ENCODE data around the gene DNAJB6. TPM values are rescaled to one million over a fixed set of nuclear protein-coding genes. Genes with fewer than 3 reads are reported as not detected.

DNAJB6 gene
- polyA plus RNA-seq, 3 donors: 66.6 to 117 (median 116) TPM

GRCh38 chr7:157372300-157373232 is 35.8 kb downstream of the DNAJB6 start:
- DNase-seq: no peak
- Histone ChIP-seq H4K20me1 (ENCODE audit: insufficient read depth, low read length) (peaks cover 99% of the 10 kb centered on the region), H3K9me3 (replicated peaks in 1 of 2; ENCODE audit: control insufficient read depth in 1 of 2, insufficient read depth in 1 of 2, low read length in 2 of 2) (no peaks in the 10 kb centered on the region), H3K9ac (ENCODE audit: insufficient read depth, low read length, poor library complexity, severe bottlenecking) (no peak overlapping the region), H3K27ac (ENCODE audit: low read depth in 1 of 2, low read length in 2 of 2) (peak overlapping the region in 1 of 2 donors; percentile 13), H3K27me3 (ENCODE audit: control insufficient read depth in 2 of 2, insufficient read depth in 2 of 2, low read length in 2 of 2) (no peaks in the 10 kb centered on the region), H2AFZ (ENCODE audit: insufficient read depth, low read depth, low read length, poor library complexity, severe bottlenecking) (no peak overlapping the region), H3K4me1 (ENCODE audit: control insufficient read depth in 1 of 2, insufficient read depth in 2 of 2, low read length in 2 of 2) (no peaks in the 10 kb centered on the region), H3K4me3 (replicated peaks in 1 of 3; ENCODE audit: low read depth in 2 of 3, low read length in 3 of 3) (no peak overlapping the region), H3K36me3 (replicated peaks in 1 of 2; ENCODE audit: control insufficient read depth in 1 of 2, insufficient read depth in 2 of 2, low read length in 2 of 2) (peaks cover 76 to 100% of the 10 kb centered on the region in 2 donors), H3K79me2 (ENCODE audit: insufficient read depth, low read length) (peaks cover 86% of the 10 kb centered on the region), H3K4me2 (replicated peaks; ENCODE audit: extremely low read depth, low read length, poor library complexity, severe bottlenecking) (no peak overlapping the region)
- H3K4me3 Mint-ChIP-seq: no peak overlapping the region
- intact Hi-C loops (cut with micrococcal nuclease): no loop called here
- peaks cover 77 to 92% of the 10 kb centered on the region in 2 donors for H3K36me3 Mint-ChIP-seq
- no peak for TF ChIP-seq CTCF (IDR thresholded peaks at IDR 0.05)
- 89% methylated on average over 15 of the region's 24 CpGs for WGBS (ENCODE audit: insufficient coverage)
- peaks cover 0 to 1% (median 0%) of the 10 kb centered on the region in 7 donors for H3K9me3 Mint-ChIP-seq
- H3K27ac Mint-ChIP-seq: peak overlapping the region in 3 of 7 donors; percentile 14 to 81 (median 30)
- H3K4me1 Mint-ChIP-seq: no peaks in the 10 kb centered on the region
- H3K27me3 Mint-ChIP-seq (ENCODE audit: low read depth in 3 of 3): no peaks in the 10 kb centered on the region

GRCh38 chr7:157373493-157373892 is 36.7 kb downstream of the DNAJB6 start:
- Histone ChIP-seq H3K79me2 (ENCODE audit: insufficient read depth, low read length) (peaks cover 96% of the 10 kb centered on the region), H4K20me1 (ENCODE audit: insufficient read depth, low read length) (peaks cover 99% of the 10 kb centered on the region), H3K4me3 (replicated peaks in 1 of 3; ENCODE audit: low read depth in 2 of 3, low read length in 3 of 3) (no peak overlapping the region), H3K27ac (ENCODE audit: low read depth in 1 of 2, low read length in 2 of 2) (no peak overlapping the region), H3K4me2 (replicated peaks; ENCODE audit: extremely low read depth, low read length, poor library complexity, severe bottlenecking) (no peak overlapping the region), H3K27me3 (ENCODE audit: control insufficient read depth in 2 of 2, insufficient read depth in 2 of 2, low read length in 2 of 2) (no peaks in the 10 kb centered on the region), H3K4me1 (ENCODE audit: control insufficient read depth in 1 of 2, insufficient read depth in 2 of 2, low read length in 2 of 2) (no peaks in the 10 kb centered on the region), H3K36me3 (replicated peaks in 1 of 2; ENCODE audit: control insufficient read depth in 1 of 2, insufficient read depth in 2 of 2, low read length in 2 of 2) (peaks cover 70 to 100% of the 10 kb centered on the region in 2 donors), H3K9ac (ENCODE audit: insufficient read depth, low read length, poor library complexity, severe bottlenecking) (no peak overlapping the region), H2AFZ (ENCODE audit: insufficient read depth, low read depth, low read length, poor library complexity, severe bottlenecking) (no peak overlapping the region), H3K9me3 (replicated peaks in 1 of 2; ENCODE audit: control insufficient read depth in 1 of 2, insufficient read depth in 1 of 2, low read length in 2 of 2) (no peaks in the 10 kb centered on the region)
- 95% methylated on average over 5 of the region's 7 CpGs for WGBS (ENCODE audit: insufficient coverage)
- no peak for DNase-seq
- Mint-ChIP-seq H3K4me1 (no peaks in the 10 kb centered on the region), H3K27me3 (ENCODE audit: low read depth in 3 of 3) (no peaks in the 10 kb centered on the region), H3K27ac (peak overlapping the region in 3 of 7 donors; percentile 0 to 84 (median 15)), H3K4me3 (no peak overlapping the region), H3K9me3 (no peaks in the 10 kb centered on the region), H3K36me3 (peaks cover 79 to 91% of the 10 kb centered on the region in 2 donors)
- no peak for TF ChIP-seq CTCF (IDR thresholded peaks at IDR 0.05)
- intact Hi-C loops (cut with micrococcal nuclease): no loop called here
